ENCODE measurements around the gene PPL. TPM values are rescaled to one million over a fixed set of nuclear protein-coding genes. Genes with fewer than 3 reads are reported as not detected.

Gene PPL
- total RNA-seq, 1 donor from 2014 or later, result 142 TPM

DNA sequence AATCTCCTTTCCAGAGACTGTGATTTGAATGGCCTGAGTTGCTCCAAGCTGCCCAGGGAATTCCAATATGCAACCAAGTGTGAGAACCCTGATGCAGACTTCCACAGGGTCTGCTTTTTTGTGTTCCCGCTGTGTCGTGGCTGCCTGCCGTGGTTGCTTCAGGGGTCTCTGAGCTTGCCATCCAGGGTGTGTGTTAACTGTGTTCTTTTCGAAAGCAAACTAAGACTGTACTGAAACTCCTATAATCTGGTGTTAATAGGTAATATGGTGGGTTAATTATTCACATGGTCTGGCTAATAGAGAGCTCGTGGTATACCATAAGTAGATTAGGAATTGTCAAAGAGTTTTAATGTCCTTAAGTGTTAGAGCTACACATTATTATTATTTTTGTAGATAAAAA is 68.9 kb downstream of the PPL start:
- Mint-ChIP-seq H3K27me3 (no peaks in the 10 kb centered on the region), H3K4me1 (ENCODE audit: unreplicated experiment) (peaks cover 13% of the 10 kb centered on the region), H3K9me3 (no peaks in the 10 kb centered on the region), H3K4me3 (no peak overlapping the region), H3K27ac (peak overlapping the region; percentile 39), H3K36me3 (peaks cover 17% of the 10 kb centered on the region)
- no peak for DNase-seq (ENCODE audit: extremely low spot score, unreplicated experiment)
- TF ChIP-seq, protein P1, sequence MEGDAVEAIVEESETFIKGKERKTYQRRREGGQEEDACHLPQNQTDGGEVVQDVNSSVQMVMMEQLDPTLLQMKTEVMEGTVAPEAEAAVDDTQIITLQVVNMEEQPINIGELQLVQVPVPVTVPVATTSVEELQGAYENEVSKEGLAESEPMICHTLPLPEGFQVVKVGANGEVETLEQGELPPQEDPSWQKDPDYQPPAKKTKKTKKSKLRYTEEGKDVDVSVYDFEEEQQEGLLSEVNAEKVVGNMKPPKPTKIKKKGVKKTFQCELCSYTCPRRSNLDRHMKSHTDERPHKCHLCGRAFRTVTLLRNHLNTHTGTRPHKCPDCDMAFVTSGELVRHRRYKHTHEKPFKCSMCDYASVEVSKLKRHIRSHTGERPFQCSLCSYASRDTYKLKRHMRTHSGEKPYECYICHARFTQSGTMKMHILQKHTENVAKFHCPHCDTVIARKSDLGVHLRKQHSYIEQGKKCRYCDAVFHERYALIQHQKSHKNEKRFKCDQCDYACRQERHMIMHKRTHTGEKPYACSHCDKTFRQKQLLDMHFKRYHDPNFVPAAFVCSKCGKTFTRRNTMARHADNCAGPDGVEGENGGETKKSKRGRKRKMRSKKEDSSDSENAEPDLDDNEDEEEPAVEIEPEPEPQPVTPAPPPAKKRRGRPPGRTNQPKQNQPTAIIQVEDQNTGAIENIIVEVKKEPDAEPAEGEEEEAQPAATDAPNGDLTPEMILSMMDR (conservative IDR thresholded peaks at IDR 0.05), result no peak

DNA sequence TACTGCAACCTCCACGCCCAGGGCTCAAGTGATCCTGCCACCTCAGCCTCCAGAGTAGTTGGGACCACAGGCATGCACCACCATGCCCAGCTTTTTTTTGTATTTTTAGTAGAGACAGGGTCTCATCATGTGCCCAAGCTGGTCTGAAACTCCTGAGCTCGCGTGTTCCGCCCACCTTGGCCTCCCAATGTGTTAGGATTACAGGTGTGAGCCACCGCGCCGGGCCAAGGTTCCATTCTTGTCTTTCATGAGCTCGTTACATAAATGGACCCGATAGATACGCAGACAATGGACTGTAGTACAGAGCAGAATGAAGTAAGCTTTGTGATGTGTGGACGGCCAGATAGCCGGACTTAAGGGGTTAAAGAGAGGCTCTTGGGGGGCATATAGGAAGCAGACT is 70.4 kb downstream of the PPL start:
- Mint-ChIP-seq H3K27me3 (no peaks in the 10 kb centered on the region), H3K36me3 (peaks cover 17% of the 10 kb centered on the region), H3K4me3 (no peak overlapping the region), H3K4me1 (ENCODE audit: unreplicated experiment) (peaks cover 13% of the 10 kb centered on the region), H3K9me3 (no peaks in the 10 kb centered on the region), H3K27ac (peak overlapping the region; percentile 32)
- no peak for DNase-seq (ENCODE audit: extremely low spot score, unreplicated experiment)
- TF ChIP-seq, protein P1 (conservative IDR thresholded peaks at IDR 0.05), result no peak

DNA sequence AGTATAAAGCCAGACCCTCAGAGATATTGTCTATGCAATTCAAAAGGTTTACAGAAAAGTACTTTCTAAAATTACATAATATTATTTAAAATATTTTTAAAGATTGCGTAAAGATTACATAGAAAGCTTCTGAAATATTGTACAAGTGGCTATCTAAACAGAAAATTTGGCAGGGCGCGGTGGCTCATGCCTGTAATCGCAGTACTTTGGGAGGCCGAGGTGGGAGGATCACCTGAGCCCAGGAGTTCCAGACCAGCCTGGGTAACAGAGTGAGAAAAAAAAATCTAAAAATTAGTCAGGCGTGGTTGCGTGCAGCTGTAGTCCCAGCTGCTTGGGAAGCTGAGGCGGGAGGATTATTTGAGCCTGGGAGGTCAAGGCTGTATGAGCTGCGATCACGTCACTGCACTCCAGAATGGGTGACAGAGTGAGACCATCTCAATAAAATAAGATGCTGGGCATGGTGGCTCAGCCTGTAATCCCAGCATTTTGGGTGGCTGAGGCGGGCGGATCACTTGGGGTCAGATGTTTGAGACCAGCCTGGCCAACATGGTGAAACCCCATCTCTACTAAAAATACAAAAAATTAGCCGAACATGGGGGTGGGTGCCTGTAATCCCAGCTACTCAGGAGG is 71.6 kb downstream of the PPL start:
- no peaks in the 10 kb centered on the region for H3K9me3 Mint-ChIP-seq
- H3K27ac Mint-ChIP-seq, result no peak overlapping the region
- no peak overlapping the region for H3K4me3 Mint-ChIP-seq
- DNase-seq (ENCODE audit: extremely low spot score, unreplicated experiment), result no peak
- peaks cover 10% of the 10 kb centered on the region for H3K36me3 Mint-ChIP-seq
- peaks cover 13% of the 10 kb centered on the region for H3K4me1 Mint-ChIP-seq (ENCODE audit: unreplicated experiment)
- TF ChIP-seq, protein P1 (conservative IDR thresholded peaks at IDR 0.05), result no peak
- no peaks in the 10 kb centered on the region for H3K27me3 Mint-ChIP-seq

DNA sequence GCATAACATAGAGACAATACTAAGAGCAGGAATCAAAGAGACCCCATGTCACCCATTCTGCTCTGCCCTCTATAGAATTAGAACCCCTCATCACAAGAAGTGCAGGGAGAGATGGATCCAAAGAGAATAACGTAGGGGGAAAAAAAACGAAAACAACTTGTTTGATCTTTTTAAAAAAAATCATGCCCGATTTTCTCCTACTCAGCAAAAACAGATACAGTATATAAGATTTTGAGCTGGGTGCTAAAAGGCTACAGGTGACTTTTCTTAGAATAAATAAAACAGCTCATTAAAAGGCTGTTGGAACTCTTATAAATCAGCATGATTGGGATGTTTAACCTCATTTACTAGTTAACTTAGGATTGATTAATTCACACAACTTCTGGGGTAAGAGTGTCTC is 72.2 kb downstream of the PPL start:
- TF ChIP-seq, protein P1 (conservative IDR thresholded peaks at IDR 0.05), result no peak
- peaks cover 10% of the 10 kb centered on the region for H3K36me3 Mint-ChIP-seq
- H3K9me3 Mint-ChIP-seq, result no peaks in the 10 kb centered on the region

DNA sequence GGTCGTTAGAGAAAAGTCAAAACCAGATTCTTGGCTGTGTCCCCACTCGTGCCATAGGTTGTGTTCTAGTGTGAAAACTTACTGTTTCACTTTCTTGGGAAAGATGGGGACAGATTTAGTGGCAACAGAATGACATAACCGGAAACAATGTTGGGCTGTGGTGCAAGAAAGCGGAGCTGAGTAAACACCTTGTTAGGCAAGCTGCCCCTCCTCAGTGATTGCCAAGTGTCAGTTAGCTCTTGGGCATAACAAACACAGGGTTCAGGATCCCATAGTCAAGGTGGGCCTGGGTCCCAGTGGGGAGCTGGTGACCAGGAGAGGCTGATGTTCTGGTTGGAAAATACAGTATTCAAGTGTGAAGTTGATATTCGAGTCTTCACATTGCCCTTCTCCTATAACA is 74.3 kb downstream of the PPL start:
- H3K4me3 Mint-ChIP-seq, result no peak overlapping the region
- no peaks in the 10 kb centered on the region for H3K9me3 Mint-ChIP-seq
- no peaks in the 10 kb centered on the region for H3K27me3 Mint-ChIP-seq
- no peak for DNase-seq (ENCODE audit: extremely low spot score, unreplicated experiment)
- H3K36me3 Mint-ChIP-seq, result peaks cover 26% of the 10 kb centered on the region
- no peak overlapping the region for H3K27ac Mint-ChIP-seq
- TF ChIP-seq, protein P1 (conservative IDR thresholded peaks at IDR 0.05), result no peak
- H3K4me1 Mint-ChIP-seq (ENCODE audit: unreplicated experiment), result peaks cover 13% of the 10 kb centered on the region

More for the DNA sequence above, 72.2 kb downstream of the PPL start:
- no peak for DNase-seq (ENCODE audit: extremely low spot score, unreplicated experiment)
- Mint-ChIP-seq H3K27me3 (no peaks in the 10 kb centered on the region), H3K4me3 (no peak overlapping the region), H3K4me1 (ENCODE audit: unreplicated experiment) (peaks cover 13% of the 10 kb centered on the region), H3K27ac (no peak overlapping the region)
